GM12891 (cell line): ENCODE measurements around the gene KLHL25.

ENCODE experiments used
- PAX5 ChIP-seq: IDR thresholded peaks from 2 replicates; pipeline ENCODE4 v1.6.1; 2011; ENCODE audit warnings: low read length, moderate library complexity, mild to moderate bottlenecking; ENCODE audit not compliant: insufficient read depth, severe bottlenecking
- POLR2A ChIP-seq: IDR thresholded peaks from 2 replicates; pipeline ENCODE4 v1.6.1; 2011; ENCODE audit warnings: low read depth, low read length, control low read depth
- POLR2AphosphoS5 ChIP-seq: IDR thresholded peaks from 2 replicates; pipeline ENCODE4 v1.6.1; 2011; ENCODE audit warnings: low read depth, low read length, control low read depth
- SPI1 ChIP-seq: IDR thresholded peaks from 2 replicates; pipeline ENCODE4 v1.6.1; 2011; ENCODE audit warnings: low read depth, low read length, control low read depth
- TAF1 ChIP-seq: IDR thresholded peaks from 2 replicates; pipeline ENCODE4 v1.6.1; 2011; ENCODE audit warnings: low read depth, low read length, control low read depth

- TF ChIP-seq POLR2AphosphoS5 = no peak
- no peak for TF ChIP-seq POLR2A
- TF ChIP-seq PAX5 = no peak
- TF ChIP-seq SPI1 = no peak
- no peak for TF ChIP-seq TAF1
Measured at GRCh38 chr15:85733416-85733815, 61.3 kb downstream of the KLHL25 start.
